GM06990 (cell line): ENCODE measurements around the gene C22orf42.

Experiments
- DNase-seq: peaks from one replicate; pipeline ENCODE4 v3.0.0-alpha.2; 2011; ENCODE audit not compliant: insufficient read length; ENCODE audit errors: extremely low read depth
- H3K27me3 ChIP-seq: replicated peaks from 2 replicates; pipeline ENCODE4 v1.6.0; 2011; ENCODE audit warnings: low read length; ENCODE audit not compliant: control insufficient read depth, insufficient read depth
- H3K36me3 ChIP-seq: 2 replicates; pipeline ENCODE4 v1.5.1; 2011; ENCODE audit warnings: low read length; ENCODE audit not compliant: control insufficient read depth, insufficient read depth
- H3K4me3 ChIP-seq: replicated peaks from 2 replicates; pipeline ENCODE4 v1.5.1; 2011; ENCODE audit warnings: low read depth, mild to moderate bottlenecking, control low read depth, low read length
- TF ChIP-seq, protein P1 (sequence below): IDR thresholded peaks from 2 replicates; pipeline ENCODE4 v1.5.1; 2011; ENCODE audit warnings: low read length, control low read depth, mild to moderate bottlenecking, inconsistent platforms; ENCODE audit not compliant: insufficient read depth, poor library complexity, severe bottlenecking

C22orf42 gene

DNA sequence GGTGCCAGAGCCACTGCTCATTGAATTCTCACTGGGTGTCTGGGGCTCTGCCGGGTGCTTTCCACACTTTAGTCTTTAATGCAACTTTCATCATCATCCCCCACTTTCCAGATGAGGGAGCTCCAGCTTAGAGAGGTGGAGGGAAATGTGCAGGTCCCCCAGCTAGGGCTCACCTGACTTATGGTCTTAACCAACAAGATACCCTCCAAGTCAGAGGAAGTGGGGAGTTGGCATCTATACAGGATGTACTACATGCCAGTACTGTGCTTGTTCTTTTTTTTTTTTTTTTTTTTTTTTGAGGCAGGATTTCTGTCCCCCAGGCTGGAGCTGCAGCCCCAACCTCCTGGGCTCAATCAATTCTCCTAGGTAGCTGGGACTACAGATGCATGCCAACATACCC lies 26.3 kb downstream of the C22orf42 start:
- DNase-seq: no peak
- H3K4me3 ChIP-seq: no peak overlapping the region
- H3K36me3 ChIP-seq: no peaks in the 10 kb centered on the region
- no peaks in the 10 kb centered on the region for H3K27me3 ChIP-seq
- TF ChIP-seq, protein P1, sequence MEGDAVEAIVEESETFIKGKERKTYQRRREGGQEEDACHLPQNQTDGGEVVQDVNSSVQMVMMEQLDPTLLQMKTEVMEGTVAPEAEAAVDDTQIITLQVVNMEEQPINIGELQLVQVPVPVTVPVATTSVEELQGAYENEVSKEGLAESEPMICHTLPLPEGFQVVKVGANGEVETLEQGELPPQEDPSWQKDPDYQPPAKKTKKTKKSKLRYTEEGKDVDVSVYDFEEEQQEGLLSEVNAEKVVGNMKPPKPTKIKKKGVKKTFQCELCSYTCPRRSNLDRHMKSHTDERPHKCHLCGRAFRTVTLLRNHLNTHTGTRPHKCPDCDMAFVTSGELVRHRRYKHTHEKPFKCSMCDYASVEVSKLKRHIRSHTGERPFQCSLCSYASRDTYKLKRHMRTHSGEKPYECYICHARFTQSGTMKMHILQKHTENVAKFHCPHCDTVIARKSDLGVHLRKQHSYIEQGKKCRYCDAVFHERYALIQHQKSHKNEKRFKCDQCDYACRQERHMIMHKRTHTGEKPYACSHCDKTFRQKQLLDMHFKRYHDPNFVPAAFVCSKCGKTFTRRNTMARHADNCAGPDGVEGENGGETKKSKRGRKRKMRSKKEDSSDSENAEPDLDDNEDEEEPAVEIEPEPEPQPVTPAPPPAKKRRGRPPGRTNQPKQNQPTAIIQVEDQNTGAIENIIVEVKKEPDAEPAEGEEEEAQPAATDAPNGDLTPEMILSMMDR: no peak

GRCh38 chr22:32132126-32132525 lies 27.0 kb downstream of the C22orf42 start:
- no peak overlapping the region for H3K4me3 ChIP-seq
- no peak for DNase-seq
- no peaks in the 10 kb centered on the region for H3K27me3 ChIP-seq
- TF ChIP-seq, protein P1: no peak
- H3K36me3 ChIP-seq: no peaks in the 10 kb centered on the region

GRCh38 chr22:32130464-32130863 lies 28.6 kb downstream of the C22orf42 start:
- no peak for DNase-seq
- Histone ChIP-seq H3K36me3 (no peaks in the 10 kb centered on the region), H3K27me3 (no peaks in the 10 kb centered on the region), H3K4me3 (no peak overlapping the region)
- TF ChIP-seq, protein P1: no peak

DNA sequence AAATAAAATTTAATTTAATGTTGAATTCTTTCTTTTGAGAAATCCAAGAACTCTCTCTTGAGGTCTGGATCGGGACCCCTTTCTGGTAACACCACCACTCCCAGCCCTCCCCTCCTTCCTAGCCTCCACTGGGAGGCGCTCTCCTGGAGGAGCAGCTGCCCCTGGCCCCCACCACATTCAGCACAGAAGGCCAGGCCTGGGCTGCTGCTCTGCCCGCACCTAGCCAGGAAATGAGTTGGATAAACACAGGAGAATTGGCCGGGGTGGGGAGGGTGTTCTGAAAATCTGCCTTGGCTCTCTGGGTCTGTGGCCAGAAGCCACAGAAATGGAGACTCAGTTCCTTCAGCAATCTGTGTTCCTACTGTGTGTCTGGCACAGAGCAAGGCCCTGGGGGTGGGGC lies 31.2 kb downstream of the C22orf42 start:
- Histone ChIP-seq H3K27me3 (no peaks in the 10 kb centered on the region), H3K4me3 (no peak overlapping the region), H3K36me3 (no peaks in the 10 kb centered on the region)
- no peak for DNase-seq
- TF ChIP-seq, protein P1: no peak

DNA sequence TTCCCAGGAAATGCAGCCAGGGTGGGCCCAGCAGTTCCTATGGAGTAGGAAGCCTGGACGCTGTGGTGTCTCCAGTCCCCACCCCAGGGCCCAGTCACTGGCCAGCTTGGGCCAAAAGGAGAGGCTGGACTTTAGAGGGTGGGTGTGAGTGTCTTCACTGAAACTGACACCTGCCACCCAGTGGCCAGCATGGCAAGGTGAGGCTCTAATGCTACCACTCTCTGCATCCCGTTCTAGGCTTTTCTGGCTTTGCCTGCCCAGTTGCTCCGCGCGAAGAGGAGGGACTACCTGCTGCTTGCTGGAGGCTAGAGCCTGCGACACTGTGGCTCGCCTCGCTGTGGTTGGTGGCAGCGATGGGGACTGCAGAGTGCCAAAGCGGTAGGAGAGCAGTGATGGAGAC lies 35.4 kb downstream of the C22orf42 start:
- Histone ChIP-seq H3K27me3 (no peaks in the 10 kb centered on the region), H3K36me3 (no peaks in the 10 kb centered on the region), H3K4me3 (no peak overlapping the region)
- no peak for DNase-seq
- TF ChIP-seq, protein P1: peak; percentile 34

DNA sequence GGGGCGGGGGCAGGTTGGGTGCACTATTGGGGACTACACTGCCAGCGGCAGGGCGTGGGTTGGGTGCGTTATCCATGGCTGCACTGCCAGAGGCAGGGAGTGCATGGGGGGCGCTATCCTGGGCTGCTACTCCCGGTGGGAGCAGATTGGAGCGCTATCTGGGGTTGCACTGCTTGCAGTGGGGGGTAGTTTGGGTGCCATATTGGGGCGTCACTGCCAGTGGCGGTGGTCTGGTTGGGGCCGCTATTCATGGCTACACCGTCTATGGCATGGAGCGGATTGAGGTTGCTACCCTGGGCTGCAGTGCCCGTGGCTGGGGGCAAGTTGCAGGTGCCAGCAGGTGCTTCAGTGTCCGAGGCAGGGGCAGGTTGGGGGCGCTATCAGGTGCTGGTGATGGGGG lies 36.2 kb downstream of the C22orf42 start:
- no peaks in the 10 kb centered on the region for H3K27me3 ChIP-seq
- H3K36me3 ChIP-seq: no peaks in the 10 kb centered on the region
- DNase-seq: no peak
- TF ChIP-seq, protein P1: no peak
- H3K4me3 ChIP-seq: no peak overlapping the region
